Neural cell (in vitro differentiated cells): ENCODE data around the gene CACNA1D. TPM values are rescaled to one million over a fixed set of nuclear protein-coding genes. Genes with fewer than 3 reads are reported as not detected.

Experiments
- H2AFZ ChIP-seq: fragments of 200-600, 300-800 bp; sonication (generic), shearing (Covaris generic); 2 replicates; pipeline ENCODE4 v1.6.0; 2014; ENCODE audit warnings: low read depth, mild to moderate bottlenecking, antibody characterized with exemption, low read length, moderate library complexity
- H3F3A ChIP-seq: fragments of 200-600 bp; shearing (Covaris generic); 2 replicates; pipeline ENCODE4 v1.6.1; 2016; ENCODE audit warnings: mild to moderate bottlenecking, moderate library complexity, mixed read lengths, antibody characterized with exemption, low read length; ENCODE audit not compliant: insufficient read depth, poor library complexity, severe bottlenecking
- H3K27ac ChIP-seq: fragments of 200-600, 300-800 bp; sonication (generic), shearing (Covaris generic); 2 replicates; pipeline ENCODE4 v1.5.1; 2014; ENCODE audit warnings: mild to moderate bottlenecking, low read length, moderate library complexity
- H3K27me3 ChIP-seq: fragments of 300-800, 200-600 bp; sonication (generic), shearing (Covaris generic); 2 replicates; pipeline ENCODE4 v1.6.0; 2014; ENCODE audit warnings: mild to moderate bottlenecking, low read depth, low read length, moderate library complexity; ENCODE audit not compliant: insufficient read depth
- H3K36me3 ChIP-seq: fragments of 300-800, 200-600 bp; sonication (generic), shearing (Covaris generic); 2 replicates; pipeline ENCODE4 v1.5.1; 2014; ENCODE audit warnings: mild to moderate bottlenecking, antibody characterized with exemption, low read length, moderate library complexity; ENCODE audit not compliant: insufficient read depth
- H3K4me2 ChIP-seq: fragments of 300-800, 200-600 bp; sonication (generic), shearing (Covaris generic); 2 replicates; pipeline ENCODE4 v1.6.0; 2014; ENCODE audit warnings: mild to moderate bottlenecking, low read length
- H3K4me3 ChIP-seq: fragments of 300-800, 200-600 bp; sonication (generic), shearing (Covaris generic); 2 replicates; pipeline ENCODE4 v1.5.1; 2014; ENCODE audit warnings: mild to moderate bottlenecking, low read length, moderate library complexity
- H3K79me2 ChIP-seq: fragments of 200-600 bp; shearing (Covaris generic); replicated peaks from 2 replicates; pipeline ENCODE4 v1.6.0; 2014; ENCODE audit warnings: mild to moderate bottlenecking, low read length, moderate library complexity; ENCODE audit not compliant: insufficient read depth
- H3K9ac ChIP-seq: fragments of 300-800, 200-600 bp; sonication (generic), shearing (Covaris generic); 2 replicates; pipeline ENCODE4 v1.6.1; 2016; ENCODE audit warnings: mild to moderate bottlenecking, low read length, mixed read lengths
- H3K9me2 ChIP-seq: fragments of 200-600 bp; shearing (Covaris generic); 2 replicates; pipeline ENCODE4 v1.6.1; 2016; ENCODE audit warnings: mild to moderate bottlenecking, low read length, mixed read lengths; ENCODE audit not compliant: insufficient read depth
- H3K9me3 ChIP-seq: fragments of 200-600, 300-800 bp; sonication (generic), shearing (Covaris generic); 2 replicates; pipeline ENCODE4 v1.6.1; 2016; ENCODE audit warnings: mild to moderate bottlenecking, mixed run types, low read length, moderate library complexity, mixed read lengths
- H4K20me1 ChIP-seq: fragments of 200-600 bp; shearing (Covaris generic); 2 replicates; pipeline ENCODE4 v1.6.1; 2016; ENCODE audit warnings: mild to moderate bottlenecking, mixed run types; ENCODE audit not compliant: insufficient read depth
- CTCF ChIP-seq: fragments of 450-650 bp; IDR thresholded peaks from 2 replicates; pipeline ENCODE4 v1.5.1; 2014; ENCODE audit warnings: antibody characterized with exemption, mild to moderate bottlenecking, moderate library complexity; ENCODE audit not compliant: poor library complexity, severe bottlenecking
- EP300 ChIP-seq: fragments of 450-650 bp; conservative IDR thresholded peaks from 2 replicates; pipeline ENCODE4 v1.6.1; 2014; ENCODE audit warnings: antibody characterized with exemption, mild to moderate bottlenecking, moderate library complexity; ENCODE audit not compliant: poor library complexity, severe bottlenecking
- MXI1 ChIP-seq: fragments of 450-650 bp; conservative IDR thresholded peaks from 2 replicates; pipeline ENCODE4 v1.6.1; 2014; ENCODE audit warnings: antibody characterized with exemption, mild to moderate bottlenecking; ENCODE audit not compliant: poor library complexity, severe bottlenecking
- POLR2AphosphoS5 ChIP-seq: IDR thresholded peaks from 2 replicates; pipeline ENCODE4 v1.6.1; 2012
- RAD21 ChIP-seq: fragments of 450-650 bp; conservative IDR thresholded peaks from 2 replicates; pipeline ENCODE4 v1.6.1; 2014; ENCODE audit warnings: antibody characterized with exemption, mild to moderate bottlenecking, moderate library complexity
- REST ChIP-seq: IDR thresholded peaks from 2 replicates; pipeline ENCODE4 v1.6.1; 2012; ENCODE audit warnings: borderline replicate concordance
- SMC3 ChIP-seq: fragments of 450-650 bp; conservative IDR thresholded peaks from 2 replicates; pipeline ENCODE4 v1.6.1; 2014; ENCODE audit warnings: antibody characterized with exemption, mild to moderate bottlenecking, moderate library complexity; ENCODE audit not compliant: poor library complexity
- TAF1 ChIP-seq: IDR thresholded peaks from 2 replicates; pipeline ENCODE4 v1.6.1; 2012; ENCODE audit warnings: low read depth
- polyA plus RNA-seq: library from polyadenylated mRNA; depleted of rRNA; stranded (reverse); fragments of >200 nt; gene quantifications from 2 replicates; pipeline ENCODE4 v1.2.3, GENCODE V29; 2014

CACNA1D gene
- polyA plus RNA-seq, 1 donor from 2014 or later, result 22.5 TPM

- H3K79me2 ChIP-seq, result no peaks in the 10 kb centered on the region
- H3K4me3 ChIP-seq, result no peak overlapping the region
- no peaks in the 10 kb centered on the region for H3K9me3 ChIP-seq
- H4K20me1 ChIP-seq, result no peaks in the 10 kb centered on the region
- H3K27ac ChIP-seq, result no peak overlapping the region
- no peak overlapping the region for H2AFZ ChIP-seq
- H3K9ac ChIP-seq, result no peak overlapping the region
- H3F3A ChIP-seq, result no peaks in the 10 kb centered on the region
- no peak for TF ChIP-seq CTCF
- TF ChIP-seq MXI1, result no peak
- no peak for TF ChIP-seq REST
- TF ChIP-seq POLR2AphosphoS5, result no peak
- TF ChIP-seq TAF1, result no peak
- no peaks in the 10 kb centered on the region for H3K27me3 ChIP-seq
- H3K9me2 ChIP-seq, result no peaks in the 10 kb centered on the region
- no peak overlapping the region for H3K4me2 ChIP-seq
- no peaks in the 10 kb centered on the region for H3K36me3 ChIP-seq
Measured at GRCh38 chr3:53817809-53818208, 323.4 kb downstream of the CACNA1D start.

- no peaks in the 10 kb centered on the region for H3K9me3 ChIP-seq
- H3F3A ChIP-seq, result no peaks in the 10 kb centered on the region
- no peaks in the 10 kb centered on the region for H3K79me2 ChIP-seq
- no peak overlapping the region for H3K4me3 ChIP-seq
- no peaks in the 10 kb centered on the region for H4K20me1 ChIP-seq
- no peak overlapping the region for H3K9ac ChIP-seq
- H3K9me2 ChIP-seq, result no peaks in the 10 kb centered on the region
- H2AFZ ChIP-seq, result no peak overlapping the region
- no peak for TF ChIP-seq POLR2AphosphoS5
- TF ChIP-seq EP300, result no peak
- H3K27ac ChIP-seq, result no peak overlapping the region
- H3K27me3 ChIP-seq, result no peaks in the 10 kb centered on the region
- H3K36me3 ChIP-seq, result no peaks in the 10 kb centered on the region
- H3K4me2 ChIP-seq, result no peak overlapping the region
Measured at GRCh38 chr3:53818221-53819162, 324.1 kb downstream of the CACNA1D start.

GRCh38 chr3:53819163-53819868 lies 324.9 kb downstream of the CACNA1D start:
- H3K4me2 ChIP-seq, result no peak overlapping the region
- H3F3A ChIP-seq, result no peaks in the 10 kb centered on the region
- H3K4me3 ChIP-seq, result no peak overlapping the region
- no peaks in the 10 kb centered on the region for H3K9me3 ChIP-seq
- H3K79me2 ChIP-seq, result no peaks in the 10 kb centered on the region
- no peak overlapping the region for H2AFZ ChIP-seq
- H3K27me3 ChIP-seq, result no peaks in the 10 kb centered on the region
- H3K36me3 ChIP-seq, result no peaks in the 10 kb centered on the region
- H3K9me2 ChIP-seq, result no peaks in the 10 kb centered on the region
- H3K9ac ChIP-seq, result no peak overlapping the region
- H4K20me1 ChIP-seq, result no peaks in the 10 kb centered on the region
- no peak overlapping the region for H3K27ac ChIP-seq
- TF ChIP-seq CTCF (no peak), SMC3 (no peak), RAD21 (no peak), POLR2AphosphoS5 (no peak), REST (no peak), EP300 (no peak), TAF1 (no peak), MXI1 (no peak)
